BJ (cell line): ENCODE measurements around the gene MS4A7. TPM values are rescaled to one million over a fixed set of nuclear protein-coding genes. Genes with fewer than 3 reads are reported as not detected.

Experiments
- CTCF ChIA-PET: fragments of 350-600 bp; formaldehyde crosslinking; extraction: SDS; loops from one replicate; lab custom pipeline; 2021; ENCODE audit warnings: antibody characterized with exemption, inconsistent platforms; lab: Yijun Ruan, JAX
- POLR2A ChIA-PET: fragments of 300-600 bp; sonication (Branson Sonifier 250); formaldehyde crosslinking; extraction: SDS; loops from one replicate; lab custom pipeline; 2021; ENCODE audit warnings: antibody characterized with exemption; lab: Charles Lee
- DNase-seq: peaks from one replicate; pipeline ENCODE4 v3.0.0-alpha.2; 2011; ENCODE audit warnings: low read depth
- H3K27me3 ChIP-seq: 2 replicates; pipeline ENCODE4 v1.6.0; 2011; ENCODE audit warnings: low read length; ENCODE audit not compliant: control insufficient read depth, insufficient read depth
- H3K36me3 ChIP-seq: 2 replicates; pipeline ENCODE4 v1.5.1; 2011; ENCODE audit warnings: low read length; ENCODE audit not compliant: control insufficient read depth, insufficient read depth
- H3K4me3 ChIP-seq: 2 replicates; pipeline ENCODE4 v1.5.1; 2011; ENCODE audit warnings: low read depth, mild to moderate bottlenecking, control low read depth, low read length
- CTCF ChIP-seq: IDR thresholded peaks from 2 replicates; pipeline ENCODE4 v1.5.1; 2011; ENCODE audit warnings: low read depth, mild to moderate bottlenecking, control low read depth, inconsistent platforms, low read length, moderate library complexity; ENCODE audit not compliant: insufficient read depth
- polyA plus RNA-seq: library from polyadenylated mRNA; depleted of rRNA; stranded (reverse); fragments of >200 nt; gene quantifications from 2 replicates; pipeline ENCODE4 v1.2.3, GENCODE V29; 2011

Gene MS4A7
- polyA plus RNA-seq, 1 experiment, result not detected

GRCh38 chr11:60370811-60371298 lies 7.5 kb upstream of the MS4A7 start:
- TF ChIP-seq CTCF, result no peak
- no peaks in the 10 kb centered on the region for H3K36me3 ChIP-seq
- DNase-seq, result no peak
- ChIA-PET POLR2A (no interaction called here), CTCF (interaction anchor here (0.6 to 1.8 kb wide), 2 partner anchors 8 to 28 kb away, joined by 3 to 5 read pairs; no protein-coding TSS in a partner anchor)
- no peak overlapping the region for H3K4me3 ChIP-seq
- no peaks in the 10 kb centered on the region for H3K27me3 ChIP-seq

- no peak for DNase-seq
- TF ChIP-seq CTCF, result no peak
- H3K27me3 ChIP-seq, result no peaks in the 10 kb centered on the region
- CTCF ChIA-PET, result interaction anchor here (0.6 to 1.8 kb wide), 2 partner anchors 8 to 29 kb away, joined by 3 to 5 read pairs; no protein-coding TSS in a partner anchor
- no peaks in the 10 kb centered on the region for H3K36me3 ChIP-seq
- H3K4me3 ChIP-seq, result no peak overlapping the region
- POLR2A ChIA-PET, result no interaction called here
Measured at GRCh38 chr11:60371386-60371785, 6.9 kb upstream of the MS4A7 start.

GRCh38 chr11:60371854-60372253 lies 6.5 kb upstream of the MS4A7 start:
- Histone ChIP-seq H3K4me3 (no peak overlapping the region), H3K27me3 (no peaks in the 10 kb centered on the region), H3K36me3 (no peaks in the 10 kb centered on the region)
- ChIA-PET POLR2A (no interaction called here), CTCF (interaction anchor here (1.8 kb wide), 1 partner anchor 9 kb away, joined by 5 read pairs; no protein-coding TSS in a partner anchor)
- DNase-seq, result no peak
- no peak for TF ChIP-seq CTCF

- no peak for TF ChIP-seq CTCF
- no peak for DNase-seq
- Histone ChIP-seq H3K36me3 (no peaks in the 10 kb centered on the region), H3K27me3 (no peaks in the 10 kb centered on the region), H3K4me3 (no peak overlapping the region)
- ChIA-PET POLR2A (no interaction called here), CTCF (interaction anchor here (0.6 to 1.8 kb wide), 2 partner anchors 9 to 1103 kb away, joined by 3 to 5 read pairs; no protein-coding TSS in a partner anchor)
Measured at GRCh38 chr11:60372767-60373166, 5.6 kb upstream of the MS4A7 start.

- POLR2A ChIA-PET, result no interaction called here
- H3K4me3 ChIP-seq, result no peak overlapping the region
- no peaks in the 10 kb centered on the region for H3K36me3 ChIP-seq
- no peak for TF ChIP-seq CTCF
- CTCF ChIA-PET, result no interaction called here
- H3K27me3 ChIP-seq, result no peaks in the 10 kb centered on the region
- DNase-seq, result no peak
Measured at GRCh38 chr11:60375316-60375715, 3.0 kb upstream of the MS4A7 start.
